Esophagus squamous epithelium (tissue), 4 donors: ENCODE results near the gene CDC34.

ENCODE experiments used
- POLR2A ChIP-seq, 4 donors: fragments of 450-650 bp; IDR thresholded peaks; one replicate each; pipeline ENCODE4 v1.6.1; 2017; ENCODE audit warnings: antibody characterized with exemption in 4 of 4, mild to moderate bottlenecking in 4 of 4, moderate library complexity in 3 of 4
- TF ChIP-seq, protein P1 (sequence below), 6 experiments: fragments of 450-650 bp in 4 of 6; fragments of 200-600 bp in 2 of 6; sonication (generic) in 2 of 6; IDR thresholded peaks; one replicate each; pipeline ENCODE4 v1.5.1; 2016 to 2019; ENCODE audit warnings: antibody characterized with exemption in 6 of 6, mild to moderate bottlenecking in 4 of 6, moderate library complexity in 4 of 6

- TF ChIP-seq POLR2A (IDR thresholded peaks at IDR 0.05), result no peak
- TF ChIP-seq, protein P1, sequence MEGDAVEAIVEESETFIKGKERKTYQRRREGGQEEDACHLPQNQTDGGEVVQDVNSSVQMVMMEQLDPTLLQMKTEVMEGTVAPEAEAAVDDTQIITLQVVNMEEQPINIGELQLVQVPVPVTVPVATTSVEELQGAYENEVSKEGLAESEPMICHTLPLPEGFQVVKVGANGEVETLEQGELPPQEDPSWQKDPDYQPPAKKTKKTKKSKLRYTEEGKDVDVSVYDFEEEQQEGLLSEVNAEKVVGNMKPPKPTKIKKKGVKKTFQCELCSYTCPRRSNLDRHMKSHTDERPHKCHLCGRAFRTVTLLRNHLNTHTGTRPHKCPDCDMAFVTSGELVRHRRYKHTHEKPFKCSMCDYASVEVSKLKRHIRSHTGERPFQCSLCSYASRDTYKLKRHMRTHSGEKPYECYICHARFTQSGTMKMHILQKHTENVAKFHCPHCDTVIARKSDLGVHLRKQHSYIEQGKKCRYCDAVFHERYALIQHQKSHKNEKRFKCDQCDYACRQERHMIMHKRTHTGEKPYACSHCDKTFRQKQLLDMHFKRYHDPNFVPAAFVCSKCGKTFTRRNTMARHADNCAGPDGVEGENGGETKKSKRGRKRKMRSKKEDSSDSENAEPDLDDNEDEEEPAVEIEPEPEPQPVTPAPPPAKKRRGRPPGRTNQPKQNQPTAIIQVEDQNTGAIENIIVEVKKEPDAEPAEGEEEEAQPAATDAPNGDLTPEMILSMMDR (IDR thresholded peaks at IDR 0.05), result no peak
These were observed 46.5 kb upstream of the CDC34 start for GRCh38 chr19:485077-485476.
